Neural cell (in vitro differentiated cells): Measurements from ENCODE around the gene MME.

Experiments
- EP300 ChIP-seq: fragments of 450-650 bp; conservative IDR thresholded peaks from 2 replicates; pipeline ENCODE4 v1.6.1; 2014; ENCODE audit warnings: antibody characterized with exemption, mild to moderate bottlenecking, moderate library complexity; ENCODE audit not compliant: poor library complexity, severe bottlenecking
- EZH2 ChIP-seq: fragments of 200-600, 300-800 bp; shearing (Covaris generic), sonication (generic); IDR thresholded peaks from 2 replicates; pipeline ENCODE4 v1.6.1; 2014; ENCODE audit warnings: antibody characterized with exemption, low read length, borderline replicate concordance, mild to moderate bottlenecking; ENCODE audit not compliant: insufficient read depth, poor library complexity, severe bottlenecking
- MXI1 ChIP-seq: fragments of 450-650 bp; conservative IDR thresholded peaks from 2 replicates; pipeline ENCODE4 v1.6.1; 2014; ENCODE audit warnings: antibody characterized with exemption, mild to moderate bottlenecking; ENCODE audit not compliant: poor library complexity, severe bottlenecking
- POLR2AphosphoS5 ChIP-seq: IDR thresholded peaks from 2 replicates; pipeline ENCODE4 v1.6.1; 2012
- RAD21 ChIP-seq: fragments of 450-650 bp; conservative IDR thresholded peaks from 2 replicates; pipeline ENCODE4 v1.6.1; 2014; ENCODE audit warnings: antibody characterized with exemption, mild to moderate bottlenecking, moderate library complexity
- TAF1 ChIP-seq: IDR thresholded peaks from 2 replicates; pipeline ENCODE4 v1.6.1; 2012; ENCODE audit warnings: low read depth
- TF ChIP-seq, protein P1 (sequence below): fragments of 450-650 bp; IDR thresholded peaks from 2 replicates; pipeline ENCODE4 v1.5.1; 2014; ENCODE audit warnings: antibody characterized with exemption, mild to moderate bottlenecking, moderate library complexity; ENCODE audit not compliant: poor library complexity, severe bottlenecking

DNA sequence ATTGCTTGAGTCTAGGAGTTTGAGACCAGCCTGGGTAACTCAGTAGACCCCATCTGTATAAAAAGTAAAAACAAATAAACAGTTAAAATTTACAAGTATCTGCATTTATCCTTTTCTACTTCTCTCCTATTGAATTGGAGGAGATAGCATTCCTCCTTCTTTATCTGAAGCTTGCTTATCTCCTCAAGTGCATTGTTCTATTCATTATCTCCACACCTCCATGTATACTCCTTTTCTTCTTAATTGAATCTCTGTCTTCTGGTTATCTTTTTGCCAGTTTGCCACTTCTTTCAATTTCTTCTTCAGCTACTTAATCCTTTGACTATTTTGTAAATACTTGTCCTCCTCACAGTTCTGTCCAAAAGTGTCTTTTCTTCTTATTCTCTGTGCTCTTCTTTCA lies 124.7 kb downstream of the MME start:
- no peak for TF ChIP-seq TAF1
- TF ChIP-seq POLR2AphosphoS5: no peak
- TF ChIP-seq, protein P1, sequence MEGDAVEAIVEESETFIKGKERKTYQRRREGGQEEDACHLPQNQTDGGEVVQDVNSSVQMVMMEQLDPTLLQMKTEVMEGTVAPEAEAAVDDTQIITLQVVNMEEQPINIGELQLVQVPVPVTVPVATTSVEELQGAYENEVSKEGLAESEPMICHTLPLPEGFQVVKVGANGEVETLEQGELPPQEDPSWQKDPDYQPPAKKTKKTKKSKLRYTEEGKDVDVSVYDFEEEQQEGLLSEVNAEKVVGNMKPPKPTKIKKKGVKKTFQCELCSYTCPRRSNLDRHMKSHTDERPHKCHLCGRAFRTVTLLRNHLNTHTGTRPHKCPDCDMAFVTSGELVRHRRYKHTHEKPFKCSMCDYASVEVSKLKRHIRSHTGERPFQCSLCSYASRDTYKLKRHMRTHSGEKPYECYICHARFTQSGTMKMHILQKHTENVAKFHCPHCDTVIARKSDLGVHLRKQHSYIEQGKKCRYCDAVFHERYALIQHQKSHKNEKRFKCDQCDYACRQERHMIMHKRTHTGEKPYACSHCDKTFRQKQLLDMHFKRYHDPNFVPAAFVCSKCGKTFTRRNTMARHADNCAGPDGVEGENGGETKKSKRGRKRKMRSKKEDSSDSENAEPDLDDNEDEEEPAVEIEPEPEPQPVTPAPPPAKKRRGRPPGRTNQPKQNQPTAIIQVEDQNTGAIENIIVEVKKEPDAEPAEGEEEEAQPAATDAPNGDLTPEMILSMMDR: no peak
- TF ChIP-seq EZH2: no peak
- no peak for TF ChIP-seq EP300
- TF ChIP-seq MXI1: no peak
- TF ChIP-seq RAD21: no peak
